NCI-H2227 (cell line): ENCODE measurements around the gene PKP1.

Source experiments
- DNase-seq: peaks from one replicate; lab custom pipeline; 2025; ENCODE audit not compliant: unreplicated experiment; lab: John Stamatoyannopoulos, UW

Gene PKP1

GRCh38 chr1:201364808-201365105, 81.5 kb downstream of the PKP1 start:
- no peak for DNase-seq

- no peak for DNase-seq
These were observed 81.9 kb downstream of the PKP1 start for GRCh38 chr1:201365251-201365650.

GRCh38 chr1:201366696-201367095, 83.4 kb downstream of the PKP1 start:
- no peak for DNase-seq

GRCh38 chr1:201369209-201369608, 85.9 kb downstream of the PKP1 start:
- DNase-seq = no peak

GRCh38 chr1:201370500-201370899, 87.2 kb downstream of the PKP1 start:
- no peak for DNase-seq

GRCh38 chr1:201371276-201371675, 88.0 kb downstream of the PKP1 start:
- DNase-seq = no peak

- DNase-seq = no peak
These were observed 88.5 kb downstream of the PKP1 start for GRCh38 chr1:201371792-201372191.

DNA sequence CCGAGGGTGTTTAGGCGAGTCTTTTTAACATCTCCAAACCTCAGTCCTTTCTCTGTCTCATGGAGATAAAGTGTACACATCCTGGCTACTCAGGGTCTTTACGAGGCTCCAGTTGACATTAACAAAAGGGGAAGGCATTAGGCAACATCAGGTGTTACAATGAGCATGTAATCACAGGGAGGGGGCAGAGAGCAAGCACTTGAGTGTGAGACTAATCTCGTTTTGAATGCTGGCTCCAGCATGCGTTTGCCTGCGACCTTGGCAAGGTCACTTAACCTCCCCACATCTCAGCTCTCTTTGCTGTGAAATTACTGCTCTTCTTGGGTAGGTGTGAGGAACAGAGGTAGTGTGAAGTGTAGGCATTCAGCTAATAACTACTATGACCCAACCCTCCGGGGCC, 91.1 kb downstream of the PKP1 start:
- DNase-seq = peak; percentile 81

DNA sequence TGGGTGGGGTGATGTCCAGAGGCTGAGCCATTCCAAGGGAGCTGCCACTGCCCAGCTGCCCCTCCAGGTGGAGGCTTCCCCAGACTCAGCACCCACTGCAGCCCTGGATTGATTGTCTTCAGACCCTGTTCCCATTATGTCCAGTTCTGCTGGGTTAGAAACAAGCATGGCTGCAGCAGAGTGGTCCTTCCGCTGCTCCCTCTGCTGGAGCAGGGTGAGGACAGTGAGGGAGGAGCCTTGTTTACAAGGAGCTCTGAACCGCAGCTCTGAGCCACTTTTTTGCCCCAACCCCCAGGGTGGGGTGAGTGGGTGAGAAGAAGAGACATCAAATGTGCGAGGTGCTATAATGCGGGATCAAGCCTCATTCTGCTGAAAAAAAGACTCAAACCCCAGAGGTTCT, 91.9 kb downstream of the PKP1 start:
- peak; percentile 62 for DNase-seq

GRCh38 chr1:201376107-201376463, 92.8 kb downstream of the PKP1 start:
- no peak for DNase-seq

GRCh38 chr1:201376464-201377374, 93.4 kb downstream of the PKP1 start:
- no peak for DNase-seq

DNA sequence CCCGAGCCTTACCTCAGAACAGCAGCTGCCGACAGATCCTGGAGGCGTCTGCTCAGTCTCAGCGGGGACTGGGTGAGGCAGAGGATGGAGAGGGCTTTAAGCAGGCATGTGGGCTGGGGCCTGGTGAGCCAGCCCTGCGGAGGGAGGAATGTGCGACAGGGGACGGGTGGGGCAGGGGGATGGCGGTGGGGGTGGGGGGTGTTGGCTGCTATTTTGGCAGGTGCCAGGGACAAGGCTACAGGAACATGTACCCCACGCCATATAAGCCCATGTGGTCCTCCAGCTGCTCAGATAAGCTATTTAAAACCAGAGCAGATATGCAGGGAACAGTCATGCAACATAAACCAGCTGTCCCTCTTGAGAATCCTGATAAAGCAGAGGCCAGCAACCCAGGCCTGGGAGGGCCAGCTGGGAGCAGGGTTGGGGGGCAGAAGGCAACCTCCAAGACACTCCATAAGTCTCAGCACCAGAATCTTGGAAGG, 94.3 kb downstream of the PKP1 start, which contains the start of gene TNNT2:
TSS of gene TNNT2 (minus strand) at position 70 of the 482 bp plus-strand sequence. CDS start 4,426 bp downstream, outside the sequence.
- DNase-seq = no peak

DNA sequence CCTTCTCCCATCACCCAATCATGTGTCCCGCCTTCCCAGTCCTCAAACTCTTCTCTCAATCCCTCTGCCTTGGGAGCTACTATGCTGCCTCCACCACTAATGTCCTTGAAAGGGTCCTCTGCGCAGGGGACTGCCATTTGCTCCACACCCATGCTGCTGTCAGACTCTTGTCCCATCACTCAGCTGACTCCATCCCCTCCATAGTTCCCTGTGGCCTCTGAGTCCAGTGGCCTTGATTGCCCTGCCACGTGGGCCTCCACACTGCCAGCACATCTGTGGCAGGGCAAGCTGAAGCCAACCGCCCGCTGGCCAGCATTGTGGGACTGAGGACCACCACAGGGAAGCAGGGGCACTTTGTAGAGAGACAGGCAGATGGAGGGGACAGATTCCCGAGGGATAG, 95.5 kb downstream of the PKP1 start:
- no peak for DNase-seq

- DNase-seq = no peak
These were observed 96.5 kb downstream of the PKP1 start for GRCh38 chr1:201379733-201380242.

DNA sequence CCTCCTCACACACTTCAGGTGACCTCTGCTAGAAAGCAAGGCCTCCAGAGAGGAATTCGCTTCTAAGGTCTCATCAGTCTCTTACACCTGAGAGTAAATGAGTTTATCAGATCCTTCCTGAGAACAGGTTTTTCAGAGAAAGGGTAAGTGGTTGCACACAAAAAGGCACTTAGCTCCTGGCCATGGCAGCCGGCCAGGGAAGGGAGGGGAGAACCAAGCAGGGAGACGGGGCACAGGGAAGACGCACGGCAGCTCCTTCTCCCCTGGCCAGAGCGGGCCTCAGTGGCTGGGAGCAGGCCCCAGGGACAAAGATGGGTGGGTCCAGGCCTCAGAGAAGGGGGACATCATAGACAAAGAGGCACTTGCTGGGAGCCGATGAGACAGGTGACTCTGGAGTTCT, 97.8 kb downstream of the PKP1 start:
- DNase-seq = no peak
